Sigmoid colon (tissue), 4 donors: ENCODE data around the gene RBM47.

ENCODE experiments used
- CTCF ChIP-seq, 4 experiments: fragments of 450-650 bp in 3 of 4; fragments of 200-600 bp in 1 of 4; IDR thresholded peaks; one replicate each; pipeline ENCODE4 v1.5.1; 2016 to 2019; ENCODE audit warnings: antibody characterized with exemption in 4 of 4, mild to moderate bottlenecking in 3 of 4, moderate library complexity in 2 of 4
- EP300 ChIP-seq, 4 donors: sonication (generic); formaldehyde crosslinking; IDR thresholded peaks; one replicate each; pipeline ENCODE4 v1.6.1; 2017; ENCODE audit warnings: antibody characterized with exemption in 4 of 4
- POLR2A ChIP-seq, 2 donors: fragments of 450-650 bp; IDR thresholded peaks; one replicate each; pipeline ENCODE4 v1.6.1; 2016; ENCODE audit warnings: antibody characterized with exemption in 2 of 2, mild to moderate bottlenecking in 2 of 2, moderate library complexity in 2 of 2
- POLR2AphosphoS5 ChIP-seq, 4 donors: sonication (generic); formaldehyde crosslinking; IDR thresholded peaks; one replicate each; pipeline ENCODE4 v1.6.1; 2017; ENCODE audit warnings: antibody characterized with exemption in 4 of 4

GRCh38 chr4:40516651-40517050 is 113.0 kb downstream of the RBM47 start:
- TF ChIP-seq POLR2A (IDR thresholded peaks at IDR 0.05) (no peak), POLR2AphosphoS5 (IDR thresholded peaks at IDR 0.05) (no peak), CTCF (IDR thresholded peaks at IDR 0.05) (no peak), EP300 (IDR thresholded peaks at IDR 0.05) (no peak)
